Activated effector memory CD4-positive, alpha-beta T cell treated with anti-CD3 and anti-CD28 coated beads, Interleukin-2, amount 50 U/mL, for 16 hours (primary cell): ENCODE results near the gene BTBD9.

Source experiments
- DNase-seq: peaks from one replicate; pipeline ENCODE4 v3.0.0-alpha.2; 2020

The BTBD9 gene

GRCh38 chr6:38552121-38552520, 87.6 kb downstream of the BTBD9 start:
- DNase-seq: no peak

GRCh38 chr6:38549795-38550194, 89.9 kb downstream of the BTBD9 start:
- no peak for DNase-seq

DNA sequence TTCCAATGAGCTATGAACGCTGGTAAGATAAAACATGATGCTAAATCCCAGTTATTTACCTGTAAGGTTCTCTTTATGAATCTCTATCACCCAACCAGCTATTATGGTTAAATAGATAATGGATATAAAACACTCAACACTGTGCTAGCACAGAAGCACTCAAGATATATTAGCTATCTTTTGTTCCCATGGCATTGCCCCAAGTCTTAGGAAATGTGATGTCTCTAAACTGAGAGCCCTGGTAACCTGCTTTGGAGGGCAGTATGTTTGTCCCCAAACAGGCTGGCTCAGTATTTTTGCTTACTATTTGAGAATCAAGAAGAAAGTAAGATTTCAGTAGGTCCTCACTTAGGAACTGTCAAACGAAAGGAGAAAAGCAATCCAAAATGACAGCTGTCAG, 90.5 kb downstream of the BTBD9 start:
- DNase-seq: no peak

DNA sequence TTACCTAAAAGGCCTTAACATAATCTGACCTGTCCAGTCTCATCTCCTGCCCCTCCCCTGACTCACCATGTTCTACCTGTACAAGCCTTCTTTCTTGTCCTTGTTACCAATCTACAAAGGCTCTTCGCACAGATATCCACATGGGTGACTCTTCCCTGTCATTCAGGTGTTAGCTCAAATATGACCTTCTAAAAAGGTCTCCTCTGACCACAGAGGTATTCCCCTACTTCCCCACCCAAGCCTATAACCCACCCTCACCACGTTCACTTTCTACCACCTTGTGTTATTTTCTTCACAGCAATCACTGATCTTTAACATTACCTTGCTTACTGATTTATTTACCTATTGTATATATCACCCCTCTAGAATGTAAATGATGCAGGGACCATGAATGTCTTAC, 96.7 kb downstream of the BTBD9 start:
- DNase-seq: no peak

- DNase-seq: no peak
Measured at GRCh38 chr6:38542031-38542430, 97.7 kb downstream of the BTBD9 start.

DNA sequence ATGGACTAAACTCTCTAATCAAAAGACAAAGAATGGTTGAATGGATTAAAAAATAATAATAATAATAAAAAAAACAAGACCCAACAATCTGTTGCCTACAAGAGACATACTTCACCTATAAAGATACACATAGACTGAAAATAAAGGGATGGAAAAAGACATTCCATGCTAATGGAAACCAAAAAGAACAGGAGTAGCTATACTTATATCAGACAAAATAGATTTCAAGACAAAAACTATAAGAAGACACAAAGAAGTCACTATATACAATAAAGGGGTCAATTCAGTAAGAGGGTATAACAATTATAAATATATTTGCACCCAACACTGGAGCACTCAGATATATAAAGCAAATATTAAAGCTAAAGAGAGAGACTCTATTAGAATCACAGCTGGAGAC, 106.7 kb downstream of the BTBD9 start:
- no peak for DNase-seq

DNA sequence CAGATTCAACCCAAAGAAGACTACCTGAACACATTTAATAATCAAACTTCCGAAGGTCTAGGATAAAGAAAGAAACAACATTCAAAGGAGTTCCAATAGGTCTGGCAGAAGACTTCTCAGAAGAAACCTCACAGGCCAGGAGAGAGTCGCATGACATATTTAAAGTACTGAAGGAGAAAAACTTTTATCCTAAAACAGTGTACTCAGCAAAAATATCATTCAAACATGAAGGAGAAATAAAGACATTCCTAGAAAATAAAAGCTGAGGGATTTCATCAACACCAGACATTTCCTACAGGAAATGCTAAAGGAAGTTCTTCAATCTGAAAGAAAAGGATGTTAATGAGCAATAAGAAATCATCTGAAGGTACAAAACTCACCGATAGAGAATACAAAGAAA, 108.6 kb downstream of the BTBD9 start:
- no peak for DNase-seq

DNA sequence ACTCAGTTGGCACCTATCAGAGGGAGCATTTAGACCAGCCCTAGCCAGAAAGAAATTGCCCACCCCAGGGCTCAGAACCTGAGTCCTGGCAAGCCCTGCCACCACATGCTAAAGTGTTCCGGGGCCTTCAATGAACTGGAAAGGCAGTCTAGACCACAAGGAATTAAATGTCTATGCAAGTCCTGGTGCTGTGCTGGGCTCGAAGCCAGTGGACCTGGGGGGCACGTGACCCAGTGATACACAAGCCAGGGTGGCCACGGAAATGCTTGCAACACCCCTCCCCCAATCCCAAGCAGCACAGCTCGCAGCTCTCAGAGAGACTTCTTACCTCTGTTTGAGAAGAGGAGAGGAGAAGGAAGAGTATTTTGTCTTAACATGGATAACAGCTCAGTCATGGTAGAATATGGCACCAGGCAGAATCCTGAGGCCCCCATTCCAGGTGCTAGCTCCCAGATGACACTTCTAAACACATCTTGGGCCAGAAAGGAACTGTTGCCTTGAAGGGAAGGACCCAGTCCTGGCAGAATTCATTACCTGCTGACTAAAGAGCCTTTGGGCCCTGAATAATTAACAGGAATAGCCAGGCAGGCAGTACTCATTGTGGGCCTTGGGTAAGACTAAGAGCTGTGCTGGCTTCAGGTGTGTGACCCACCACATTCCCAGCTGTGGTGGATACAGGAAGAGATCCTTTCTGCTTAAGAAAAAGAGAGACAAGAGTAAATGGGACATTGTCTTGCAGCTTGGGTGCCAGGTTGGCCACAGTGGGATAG, 111.3 kb downstream of the BTBD9 start:
- DNase-seq: no peak

DNA sequence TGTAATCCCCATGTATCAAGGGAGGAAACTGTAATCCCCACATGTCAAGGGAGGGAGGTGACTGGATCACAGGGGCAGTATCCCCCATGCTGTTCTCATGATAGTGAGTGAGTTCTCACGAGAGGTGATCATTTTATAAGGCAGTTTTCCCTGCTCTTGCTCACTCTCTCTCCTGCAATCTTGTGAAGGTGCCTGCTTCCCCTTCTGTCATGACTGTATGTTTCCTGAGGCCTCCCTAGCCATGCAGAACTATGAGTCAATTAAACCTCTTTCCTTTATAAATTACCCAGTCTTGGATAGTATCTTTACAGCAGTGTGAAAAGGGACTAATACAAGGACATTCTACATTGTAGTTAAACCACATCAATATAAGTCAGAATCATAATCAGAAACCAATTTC, 112.4 kb downstream of the BTBD9 start:
- no peak for DNase-seq

DNA sequence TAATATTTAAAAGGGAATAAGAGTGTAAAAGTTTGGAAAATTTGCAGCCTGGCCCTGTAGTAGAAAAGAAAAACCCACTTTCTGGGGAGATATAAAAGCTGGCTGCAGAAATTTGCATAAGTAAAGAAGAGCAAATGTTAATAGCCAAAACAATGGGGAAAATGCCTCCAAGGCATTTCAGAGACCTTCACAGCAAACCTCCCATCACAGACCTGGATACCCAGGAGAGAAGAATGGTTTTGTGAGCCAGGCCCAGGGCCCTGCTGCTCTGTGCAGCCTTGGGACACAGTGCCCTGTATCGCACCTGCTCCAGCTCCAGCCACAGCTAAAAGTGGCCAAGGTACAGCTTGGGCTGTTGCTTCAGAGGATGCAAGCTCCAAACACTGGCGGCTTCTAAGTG, 113.8 kb downstream of the BTBD9 start:
- DNase-seq: no peak

DNA sequence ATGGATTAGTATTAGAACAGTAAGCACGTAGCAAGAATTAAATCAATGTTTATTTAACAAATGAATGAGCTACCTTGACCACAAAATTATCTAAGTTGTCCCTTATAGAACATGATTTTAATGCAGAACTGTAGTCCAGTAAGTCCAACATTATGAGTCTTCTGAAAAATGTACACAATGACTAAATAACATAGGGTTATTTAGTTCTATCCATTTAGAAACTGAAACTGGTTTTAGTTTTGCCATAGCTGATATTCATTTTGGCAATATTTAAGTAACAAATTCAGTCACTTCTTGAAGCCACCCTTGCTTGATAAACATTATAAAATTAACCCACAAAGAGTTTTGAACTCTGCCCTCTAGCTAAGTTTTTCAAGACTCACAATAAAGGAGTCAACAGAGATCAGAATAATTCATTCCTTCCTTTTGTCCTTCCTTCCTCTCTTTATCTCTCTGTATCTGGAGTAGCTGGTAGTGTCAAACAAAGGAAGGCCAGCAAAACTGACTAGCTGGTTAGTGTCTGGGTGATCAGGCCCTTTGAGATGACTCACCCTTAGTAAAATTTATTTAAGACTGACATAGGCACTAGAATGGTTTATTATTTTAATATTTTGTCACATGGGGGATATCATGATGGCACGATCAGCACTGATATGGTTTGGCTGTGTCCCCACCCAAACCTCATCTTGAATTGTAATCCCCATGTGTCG, 115.1 kb downstream of the BTBD9 start:
- no peak for DNase-seq

GRCh38 chr6:38522322-38522721, 117.4 kb downstream of the BTBD9 start:
- DNase-seq: no peak

- DNase-seq: no peak
Measured at GRCh38 chr6:38518511-38519304, 121.0 kb downstream of the BTBD9 start.

GRCh38 chr6:38517005-38517404, 122.7 kb downstream of the BTBD9 start:
- no peak for DNase-seq

DNA sequence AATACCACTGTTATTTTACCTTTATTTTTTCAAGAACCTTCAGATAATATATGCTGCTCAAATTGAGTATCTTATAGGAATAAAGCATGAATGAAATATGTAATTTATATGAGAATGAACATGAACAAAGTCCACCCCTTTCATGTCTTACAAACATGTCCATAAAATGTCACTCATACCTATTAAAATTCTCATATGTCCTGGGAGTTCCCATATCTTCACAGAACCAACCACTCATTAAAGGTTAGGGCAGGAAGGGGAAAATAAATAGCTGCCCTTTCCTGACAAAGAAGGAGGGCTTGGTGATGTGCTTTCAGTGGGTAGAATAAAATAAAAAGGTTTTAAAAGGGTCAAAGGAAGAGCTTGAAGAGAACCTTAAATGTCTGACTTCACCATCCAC, 125.3 kb downstream of the BTBD9 start:
- no peak for DNase-seq

DNA sequence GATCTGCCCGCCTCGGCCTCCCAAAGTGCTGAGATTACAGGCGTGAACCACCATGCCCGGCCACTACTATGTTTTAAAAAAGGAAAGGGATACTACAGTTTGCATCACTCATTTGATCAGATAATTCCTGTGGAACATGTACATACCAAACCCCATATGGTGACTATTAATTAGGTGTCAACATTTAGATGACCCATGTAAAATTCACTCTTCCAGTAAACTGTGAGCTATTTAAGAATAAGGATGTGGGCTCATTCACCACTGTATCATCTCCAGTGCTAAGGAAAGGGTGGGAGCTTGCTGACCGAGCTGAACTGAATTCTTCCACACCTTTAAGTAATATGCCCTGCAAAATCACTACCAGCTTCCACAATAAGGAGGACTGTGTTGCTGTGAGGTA, 127.5 kb downstream of the BTBD9 start:
- DNase-seq: no peak

DNA sequence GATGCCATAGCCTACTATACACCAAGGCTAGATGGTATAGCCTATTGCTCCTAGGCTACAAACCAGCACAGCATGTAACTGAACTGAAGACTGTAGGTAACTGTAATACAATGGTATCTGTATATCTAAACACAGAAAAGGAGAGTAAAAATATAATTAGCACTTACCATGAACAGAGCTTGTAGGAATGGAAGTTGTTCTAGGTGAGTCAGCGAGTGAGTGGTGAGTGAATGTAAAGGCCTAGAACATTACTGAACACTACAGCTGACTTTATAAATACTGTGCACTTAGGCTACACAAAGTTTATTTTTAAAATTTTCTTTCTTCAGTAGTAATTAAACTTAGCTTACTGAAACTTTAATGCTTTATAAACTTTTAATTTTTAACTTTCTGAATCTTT, 129.5 kb downstream of the BTBD9 start:
- DNase-seq: no peak

- no peak for DNase-seq
Measured at GRCh38 chr6:38509713-38510112, 130.0 kb downstream of the BTBD9 start.

DNA sequence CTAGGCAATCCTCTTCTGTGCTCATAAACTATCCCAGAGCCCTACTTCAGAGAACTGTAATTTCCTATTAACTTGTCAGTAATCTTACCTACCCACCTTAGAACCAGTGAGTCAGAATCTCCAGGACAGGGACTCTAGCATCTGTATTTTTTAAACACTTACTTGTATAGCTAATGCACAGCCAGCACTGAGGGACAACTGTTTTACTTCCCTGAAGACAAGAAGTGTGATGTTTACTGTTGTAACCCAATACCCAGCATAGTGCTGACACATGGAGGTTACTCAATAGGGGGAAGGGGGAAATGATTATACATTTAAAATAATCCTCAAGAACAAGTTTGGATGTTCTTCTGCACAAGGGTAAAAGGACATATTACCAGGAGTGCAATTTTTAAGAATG, 130.8 kb downstream of the BTBD9 start:
- no peak for DNase-seq

- no peak for DNase-seq
Measured at GRCh38 chr6:38508286-38508685, 131.4 kb downstream of the BTBD9 start.

GRCh38 chr6:38507173-38507572, 132.6 kb downstream of the BTBD9 start:
- DNase-seq: no peak

DNA sequence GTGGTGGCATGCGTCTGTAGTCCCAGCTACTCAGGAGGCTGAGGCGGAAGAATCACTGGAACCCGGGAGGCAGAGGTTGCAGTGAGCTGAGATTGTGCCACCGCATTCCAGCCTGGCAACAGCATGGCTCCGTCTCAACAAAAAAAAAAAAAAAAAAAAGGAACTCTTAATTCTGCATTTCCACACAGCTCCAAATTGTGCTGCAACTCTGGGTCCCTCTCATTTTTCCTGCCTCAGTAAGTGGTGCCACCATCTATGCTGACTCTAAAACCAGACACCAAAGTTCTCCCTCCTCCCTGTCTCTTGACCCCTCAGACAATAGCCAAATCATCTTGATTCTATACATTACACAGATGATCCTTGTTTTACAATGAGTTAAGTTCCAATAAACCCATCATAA, 133.9 kb downstream of the BTBD9 start:
- DNase-seq: no peak

GRCh38 chr6:38504996-38505395, 134.7 kb downstream of the BTBD9 start:
- no peak for DNase-seq
